Stimulated activated CD8-positive, alpha-beta memory T cell treated with anti-CD3 and anti-CD28 coated beads, Interleukin-15, amount 100 ng/mL, for 48 hours (primary cell): Measurements from ENCODE around the gene SKA2.
"Not testable (repeated sequence)": the region's sequence is repeated elsewhere in the genome, so short reads cannot be mapped to it uniquely, and the experiment has no call there.

Experiments
- DNase-seq, 2 donors: peaks; one replicate each; pipeline ENCODE4 v3.0.0-alpha.2; 2020; ENCODE audit warnings: low read depth in 2 of 2

The SKA2 gene

GRCh38 chr17:59097876-59098275 lies 57.1 kb downstream of the SKA2 start:
- no peak for DNase-seq

GRCh38 chr17:59094861-59095530 lies 60.0 kb downstream of the SKA2 start:
- DNase-seq: no peak

- no peak for DNase-seq
Measured at GRCh38 chr17:59093702-59094231, 61.2 kb downstream of the SKA2 start.

- no peak for DNase-seq
Measured at GRCh38 chr17:59093145-59093701, 61.8 kb downstream of the SKA2 start.

GRCh38 chr17:59090593-59090992 lies 64.4 kb downstream of the SKA2 start:
- not testable (repeated sequence) for DNase-seq

GRCh38 chr17:59084154-59084553 lies 70.8 kb downstream of the SKA2 start:
- no peak for DNase-seq

- DNase-seq: no peak
Measured at GRCh38 chr17:59074494-59074893, 80.5 kb downstream of the SKA2 start.

GRCh38 chr17:59073972-59074371 lies 81.0 kb downstream of the SKA2 start:
- DNase-seq: no peak

- no peak for DNase-seq
Measured at GRCh38 chr17:59069856-59070255, 85.1 kb downstream of the SKA2 start.

- DNase-seq: no peak
Measured at GRCh38 chr17:59067756-59068155, 87.2 kb downstream of the SKA2 start.

- no peak for DNase-seq
Measured at GRCh38 chr17:59067340-59067739, 87.6 kb downstream of the SKA2 start.

- DNase-seq: no peak
Measured at GRCh38 chr17:59062509-59062908, 92.5 kb downstream of the SKA2 start.
